Endothelial cell (in vitro differentiated cells): Measurements from ENCODE around the gene KLHL13. TPM values are rescaled to one million over a fixed set of nuclear protein-coding genes. Genes with fewer than 3 reads are reported as not detected.

ENCODE experiments used
- DNase-seq: peaks from one replicate; pipeline ENCODE4 v3.0.0; 2021; ENCODE audit warnings: low spot score
- H3K27ac Mint-ChIP-seq: one replicate; pipeline ENCODE4 v1.8.0; 2021; ENCODE audit warnings: mixed read lengths, inconsistent platforms; ENCODE audit not compliant: unreplicated experiment
- H3K27me3 Mint-ChIP-seq: one replicate; pipeline ENCODE4 v1.8.0; 2021; ENCODE audit warnings: mild to moderate bottlenecking, moderate library complexity, mixed read lengths, inconsistent platforms; ENCODE audit not compliant: unreplicated experiment
- H3K36me3 Mint-ChIP-seq: one replicate; pipeline ENCODE4 v1.8.0; 2021; ENCODE audit warnings: mild to moderate bottlenecking, low read depth, mixed read lengths, inconsistent platforms; ENCODE audit not compliant: unreplicated experiment
- H3K4me1 Mint-ChIP-seq: one replicate; pipeline ENCODE4 v1.8.0; 2021; ENCODE audit warnings: mild to moderate bottlenecking, mixed read lengths, inconsistent platforms; ENCODE audit not compliant: unreplicated experiment
- H3K4me3 Mint-ChIP-seq: one replicate; pipeline ENCODE4 v1.8.0; 2021; ENCODE audit warnings: mild to moderate bottlenecking, mixed read lengths, inconsistent platforms; ENCODE audit not compliant: unreplicated experiment
- H3K9me3 Mint-ChIP-seq: one replicate; pipeline ENCODE4 v1.8.0; 2021; ENCODE audit warnings: mixed read lengths, inconsistent platforms; ENCODE audit not compliant: unreplicated experiment
- total RNA-seq: library from RNA; stranded (reverse); fragmentation: NEBNext Ultra II Directional; extraction: Animal tissue kit (Norgen Biotek cat#: 25700); gene quantifications from one replicate; pipeline ENCODE4 v1.2.1, GENCODE V29; 2021; ENCODE audit not compliant: unreplicated experiment
- TF ChIP-seq, protein P1 (sequence below): fragments of 200-600 bp; sonication (generic); IDR thresholded peaks from one replicate; pipeline ENCODE4 v1.5.0; 2021; ENCODE audit warnings: antibody characterized with exemption; ENCODE audit not compliant: unreplicated experiment

KLHL13 gene
- total RNA-seq, 1 donor from 2014 or later = 1.7 TPM

DNA sequence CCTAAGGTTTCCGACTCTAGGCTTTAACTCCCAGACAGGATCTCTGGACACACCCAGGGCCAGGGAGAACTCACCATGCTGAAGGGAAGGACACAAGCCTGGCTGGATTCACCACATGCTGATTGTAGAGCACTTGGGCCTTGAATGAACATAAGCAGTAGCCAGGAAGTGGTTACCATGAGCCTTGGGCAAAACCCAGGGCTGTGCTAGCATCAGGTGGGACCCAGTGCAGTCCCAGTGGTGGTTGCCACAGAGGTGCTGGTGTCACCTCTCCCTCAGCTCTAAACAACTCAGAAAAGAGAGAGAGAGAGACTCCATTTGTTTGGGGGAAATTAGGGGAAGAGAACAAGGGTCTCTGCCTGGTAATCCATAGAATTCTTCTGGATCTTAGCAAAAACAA lies 77.0 kb downstream of the KLHL13 start:
- Mint-ChIP-seq H3K36me3 (no peaks in the 10 kb centered on the region), H3K4me3 (no peak overlapping the region), H3K4me1 (no peaks in the 10 kb centered on the region), H3K9me3 (no peaks in the 10 kb centered on the region), H3K27me3 (no peaks in the 10 kb centered on the region), H3K27ac (no peak overlapping the region)
- DNase-seq = no peak
- TF ChIP-seq, protein P1, sequence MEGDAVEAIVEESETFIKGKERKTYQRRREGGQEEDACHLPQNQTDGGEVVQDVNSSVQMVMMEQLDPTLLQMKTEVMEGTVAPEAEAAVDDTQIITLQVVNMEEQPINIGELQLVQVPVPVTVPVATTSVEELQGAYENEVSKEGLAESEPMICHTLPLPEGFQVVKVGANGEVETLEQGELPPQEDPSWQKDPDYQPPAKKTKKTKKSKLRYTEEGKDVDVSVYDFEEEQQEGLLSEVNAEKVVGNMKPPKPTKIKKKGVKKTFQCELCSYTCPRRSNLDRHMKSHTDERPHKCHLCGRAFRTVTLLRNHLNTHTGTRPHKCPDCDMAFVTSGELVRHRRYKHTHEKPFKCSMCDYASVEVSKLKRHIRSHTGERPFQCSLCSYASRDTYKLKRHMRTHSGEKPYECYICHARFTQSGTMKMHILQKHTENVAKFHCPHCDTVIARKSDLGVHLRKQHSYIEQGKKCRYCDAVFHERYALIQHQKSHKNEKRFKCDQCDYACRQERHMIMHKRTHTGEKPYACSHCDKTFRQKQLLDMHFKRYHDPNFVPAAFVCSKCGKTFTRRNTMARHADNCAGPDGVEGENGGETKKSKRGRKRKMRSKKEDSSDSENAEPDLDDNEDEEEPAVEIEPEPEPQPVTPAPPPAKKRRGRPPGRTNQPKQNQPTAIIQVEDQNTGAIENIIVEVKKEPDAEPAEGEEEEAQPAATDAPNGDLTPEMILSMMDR = no peak

DNA sequence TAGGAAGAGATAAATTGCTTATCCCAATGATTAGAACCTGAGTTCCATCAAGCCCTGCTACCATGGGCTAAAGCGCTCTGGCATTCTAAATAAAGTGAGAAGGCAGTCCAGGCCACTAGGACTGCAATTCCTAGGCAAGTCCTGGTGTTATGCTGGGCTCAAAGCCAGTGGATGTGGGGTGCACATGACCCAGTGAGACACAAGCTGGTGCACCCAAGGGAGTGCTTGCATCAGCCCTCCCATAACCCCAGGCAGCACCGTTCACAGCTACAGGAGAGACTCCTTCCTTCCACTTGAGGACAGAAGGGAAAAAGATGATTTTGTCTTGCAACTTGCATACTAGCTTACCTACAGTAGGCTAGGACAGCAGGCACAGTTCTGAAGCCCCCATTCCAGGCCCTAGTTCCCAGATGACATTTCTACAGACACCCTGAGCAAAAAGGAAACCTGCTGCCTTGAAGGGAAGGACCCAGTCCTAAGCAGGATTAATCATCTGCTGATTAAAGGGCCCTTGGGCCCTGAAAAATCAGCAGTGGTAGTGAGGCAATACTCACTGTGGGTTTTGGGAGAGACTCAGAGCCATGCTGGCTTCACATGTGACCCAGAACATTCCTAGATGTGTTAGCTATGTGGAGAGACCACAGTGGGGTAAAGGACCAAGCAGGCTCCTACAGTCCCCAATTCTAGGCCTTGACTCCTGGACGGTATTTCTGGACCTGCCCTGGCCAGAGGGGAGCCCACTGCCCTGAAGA lies 77.8 kb downstream of the KLHL13 start:
- TF ChIP-seq, protein P1 = no peak
- Mint-ChIP-seq H3K4me3 (no peak overlapping the region), H3K9me3 (no peaks in the 10 kb centered on the region), H3K4me1 (no peaks in the 10 kb centered on the region), H3K27ac (no peak overlapping the region), H3K36me3 (no peaks in the 10 kb centered on the region), H3K27me3 (no peaks in the 10 kb centered on the region)
- no peak for DNase-seq

DNA sequence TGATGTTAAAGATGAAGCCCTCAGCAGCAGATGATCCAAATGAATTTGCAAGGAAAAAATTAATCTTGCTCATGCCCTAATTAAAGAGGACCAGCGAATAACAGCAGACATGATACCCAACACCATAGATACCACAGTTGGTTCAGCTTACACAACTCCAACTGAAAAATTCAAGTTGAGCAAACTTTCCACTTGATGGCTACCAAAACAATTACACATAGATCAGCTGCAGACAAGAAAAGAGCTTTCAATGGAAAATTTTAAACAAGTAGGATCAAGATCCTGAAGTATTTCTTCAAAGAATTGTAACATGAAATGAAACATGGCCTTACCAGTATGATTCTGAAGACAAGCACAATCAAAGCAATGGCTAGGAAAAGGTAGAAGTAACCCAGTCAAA lies 90.0 kb downstream of the KLHL13 start:
- Mint-ChIP-seq H3K27me3 (no peaks in the 10 kb centered on the region), H3K4me3 (no peak overlapping the region), H3K27ac (no peak overlapping the region), H3K4me1 (no peaks in the 10 kb centered on the region), H3K9me3 (no peaks in the 10 kb centered on the region), H3K36me3 (no peaks in the 10 kb centered on the region)
- TF ChIP-seq, protein P1 = no peak
- DNase-seq = no peak

DNA sequence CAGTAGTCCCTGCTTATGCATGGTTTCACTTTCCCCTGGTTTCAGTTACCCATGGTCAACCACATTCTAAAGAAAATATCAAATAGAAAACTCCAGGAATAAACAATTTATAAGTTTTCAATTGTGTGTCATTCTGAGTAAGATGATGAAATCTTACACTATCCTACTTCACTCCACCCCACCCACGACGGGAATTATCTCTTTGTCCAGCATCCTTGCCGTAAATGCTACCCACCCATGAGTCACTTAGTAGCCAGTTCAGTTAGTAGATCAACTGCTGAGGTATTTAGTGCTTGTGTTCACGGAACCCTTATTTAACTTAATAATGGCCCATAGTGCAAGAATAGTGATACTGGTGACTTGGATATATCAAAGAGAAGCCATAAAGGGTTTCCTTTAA lies 91.4 kb downstream of the KLHL13 start:
- Mint-ChIP-seq H3K9me3 (no peaks in the 10 kb centered on the region), H3K27me3 (no peaks in the 10 kb centered on the region), H3K4me1 (no peaks in the 10 kb centered on the region), H3K4me3 (no peak overlapping the region), H3K36me3 (no peaks in the 10 kb centered on the region), H3K27ac (no peak overlapping the region)
- no peak for DNase-seq
- TF ChIP-seq, protein P1 = no peak

DNA sequence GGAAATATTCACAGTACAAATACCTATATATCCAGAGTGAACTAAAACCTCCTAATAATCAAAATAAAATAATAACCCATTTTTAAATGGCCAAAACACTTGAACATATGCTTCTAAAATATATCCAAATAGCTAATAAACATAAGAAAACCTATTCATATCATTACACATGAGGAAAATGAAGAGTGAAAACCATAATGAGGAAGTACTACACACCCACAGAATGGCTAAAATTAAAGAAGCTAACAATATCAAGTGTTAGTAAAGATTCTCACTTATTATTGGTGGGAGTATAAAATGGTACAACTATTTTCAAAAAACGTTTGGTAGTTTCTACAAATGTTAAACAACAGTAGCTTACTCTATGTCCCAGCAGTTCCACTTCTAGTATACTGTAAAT lies 92.1 kb downstream of the KLHL13 start:
- no peaks in the 10 kb centered on the region for H3K4me1 Mint-ChIP-seq
- H3K36me3 Mint-ChIP-seq = no peaks in the 10 kb centered on the region
- TF ChIP-seq, protein P1 = no peak
- no peak overlapping the region for H3K4me3 Mint-ChIP-seq
- DNase-seq = no peak
- H3K27me3 Mint-ChIP-seq = no peaks in the 10 kb centered on the region
- H3K9me3 Mint-ChIP-seq = no peaks in the 10 kb centered on the region
- H3K27ac Mint-ChIP-seq = no peak overlapping the region
